Measurements from ENCODE around the gene SPON1.

GRCh38 chr11:13917904-13918303 lies 44.6 kb upstream of the SPON1 start:
- TF ChIP-seq, protein P1, sequence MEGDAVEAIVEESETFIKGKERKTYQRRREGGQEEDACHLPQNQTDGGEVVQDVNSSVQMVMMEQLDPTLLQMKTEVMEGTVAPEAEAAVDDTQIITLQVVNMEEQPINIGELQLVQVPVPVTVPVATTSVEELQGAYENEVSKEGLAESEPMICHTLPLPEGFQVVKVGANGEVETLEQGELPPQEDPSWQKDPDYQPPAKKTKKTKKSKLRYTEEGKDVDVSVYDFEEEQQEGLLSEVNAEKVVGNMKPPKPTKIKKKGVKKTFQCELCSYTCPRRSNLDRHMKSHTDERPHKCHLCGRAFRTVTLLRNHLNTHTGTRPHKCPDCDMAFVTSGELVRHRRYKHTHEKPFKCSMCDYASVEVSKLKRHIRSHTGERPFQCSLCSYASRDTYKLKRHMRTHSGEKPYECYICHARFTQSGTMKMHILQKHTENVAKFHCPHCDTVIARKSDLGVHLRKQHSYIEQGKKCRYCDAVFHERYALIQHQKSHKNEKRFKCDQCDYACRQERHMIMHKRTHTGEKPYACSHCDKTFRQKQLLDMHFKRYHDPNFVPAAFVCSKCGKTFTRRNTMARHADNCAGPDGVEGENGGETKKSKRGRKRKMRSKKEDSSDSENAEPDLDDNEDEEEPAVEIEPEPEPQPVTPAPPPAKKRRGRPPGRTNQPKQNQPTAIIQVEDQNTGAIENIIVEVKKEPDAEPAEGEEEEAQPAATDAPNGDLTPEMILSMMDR (IDR thresholded peaks at IDR 0.05; ENCODE audit: insufficient read depth, low read length, poor library complexity, severe bottlenecking) = no peak
- no peak for TF ChIP-seq EZH2phosphoT487 (conservative IDR thresholded peaks at IDR 0.05; ENCODE audit: low read length)
